ENCODE data around the gene ELFN2. TPM values are rescaled to one million over a fixed set of nuclear protein-coding genes. Genes with fewer than 3 reads are reported as not detected.

The ELFN2 gene
- total and polyA plus RNA-seq, 8 donors: 0.03 to 0.89 (median 0.18) TPM; not detected in 5

- no peak overlapping the region for H3K4me3 ChIP-seq
- no peak for TF ChIP-seq POLR2AphosphoS5 (IDR thresholded peaks at IDR 0.05)
- TF ChIP-seq EP300 (IDR thresholded peaks at IDR 0.05): no peak
- TF ChIP-seq POLR2A (IDR thresholded peaks at IDR 0.05): no peak
- TF ChIP-seq, protein P1, sequence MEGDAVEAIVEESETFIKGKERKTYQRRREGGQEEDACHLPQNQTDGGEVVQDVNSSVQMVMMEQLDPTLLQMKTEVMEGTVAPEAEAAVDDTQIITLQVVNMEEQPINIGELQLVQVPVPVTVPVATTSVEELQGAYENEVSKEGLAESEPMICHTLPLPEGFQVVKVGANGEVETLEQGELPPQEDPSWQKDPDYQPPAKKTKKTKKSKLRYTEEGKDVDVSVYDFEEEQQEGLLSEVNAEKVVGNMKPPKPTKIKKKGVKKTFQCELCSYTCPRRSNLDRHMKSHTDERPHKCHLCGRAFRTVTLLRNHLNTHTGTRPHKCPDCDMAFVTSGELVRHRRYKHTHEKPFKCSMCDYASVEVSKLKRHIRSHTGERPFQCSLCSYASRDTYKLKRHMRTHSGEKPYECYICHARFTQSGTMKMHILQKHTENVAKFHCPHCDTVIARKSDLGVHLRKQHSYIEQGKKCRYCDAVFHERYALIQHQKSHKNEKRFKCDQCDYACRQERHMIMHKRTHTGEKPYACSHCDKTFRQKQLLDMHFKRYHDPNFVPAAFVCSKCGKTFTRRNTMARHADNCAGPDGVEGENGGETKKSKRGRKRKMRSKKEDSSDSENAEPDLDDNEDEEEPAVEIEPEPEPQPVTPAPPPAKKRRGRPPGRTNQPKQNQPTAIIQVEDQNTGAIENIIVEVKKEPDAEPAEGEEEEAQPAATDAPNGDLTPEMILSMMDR (IDR thresholded peaks at IDR 0.05): no peak
- H3K36me3 ChIP-seq: no peaks in the 10 kb centered on the region
- 62 to 77% (median 69%) methylated on average over 3 of the region's 3 CpGs for WGBS, 5 donors
- no peaks in the 10 kb centered on the region for H3K4me1 ChIP-seq
- DNase-seq: no peak
- intact Hi-C loops (cut with DNase I; ENCODE audit: low total_unique reads): no loop called here
- H3K27ac ChIP-seq: no peak overlapping the region
- no peaks in the 10 kb centered on the region for H3K9me3 ChIP-seq
- H3K27me3 ChIP-seq: peaks cover 4 to 99% (median 33%) of the 10 kb centered on the region in 3 donors
Observed at GRCh38 chr22:37377138-37377537, 50.1 kb downstream of the ELFN2 start.

GRCh38 chr22:37376643-37377042 is 50.6 kb downstream of the ELFN2 start:
- no peaks in the 10 kb centered on the region for H3K4me1 ChIP-seq
- intact Hi-C loops (cut with DNase I; ENCODE audit: low total_unique reads): no loop called here
- TF ChIP-seq POLR2A (IDR thresholded peaks at IDR 0.05) (no peak), EP300 (IDR thresholded peaks at IDR 0.05) (no peak), POLR2AphosphoS5 (IDR thresholded peaks at IDR 0.05) (no peak)
- TF ChIP-seq, protein P1 (IDR thresholded peaks at IDR 0.05): no peak
- no peaks in the 10 kb centered on the region for H3K36me3 ChIP-seq
- DNase-seq: no peak
- H3K9me3 ChIP-seq: no peaks in the 10 kb centered on the region
- WGBS, 5 donors: 48 to 67% (median 58%) methylated on average over 3 of the region's 3 CpGs
- no peak overlapping the region for H3K4me3 ChIP-seq
- no peak overlapping the region for H3K27ac ChIP-seq
- peaks cover 4 to 99% (median 38%) of the 10 kb centered on the region in 3 donors for H3K27me3 ChIP-seq

DNA sequence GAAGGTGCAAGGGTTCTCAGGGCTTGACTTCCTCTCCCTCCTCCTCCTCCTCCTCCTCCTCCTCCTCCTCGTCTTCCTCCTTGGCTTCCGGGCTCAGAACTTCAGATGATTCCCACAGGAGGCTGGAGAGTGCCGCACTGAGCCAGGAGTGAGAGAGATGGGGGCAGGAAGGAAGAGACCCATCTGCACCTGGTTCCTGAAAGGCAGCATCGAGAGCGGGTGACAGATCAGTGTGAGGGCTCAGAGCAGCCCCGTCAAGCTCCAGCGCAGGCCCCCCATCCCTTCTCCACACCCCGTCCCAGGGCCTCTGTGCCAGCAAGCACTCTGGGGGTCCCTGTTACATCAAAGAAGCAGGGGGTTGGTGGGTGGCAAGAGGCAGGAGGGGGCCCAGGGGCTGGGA is 51.5 kb downstream of the ELFN2 start:
- WGBS, 5 donors: 47 to 72% (median 57%) methylated on average over 7 to 8 of the region's 8 CpGs
- H3K4me1 ChIP-seq: no peaks in the 10 kb centered on the region
- no peak for TF ChIP-seq POLR2A (IDR thresholded peaks at IDR 0.05)
- TF ChIP-seq POLR2AphosphoS5 (IDR thresholded peaks at IDR 0.05): no peak
- TF ChIP-seq, protein P1 (IDR thresholded peaks at IDR 0.05): no peak
- TF ChIP-seq EP300 (IDR thresholded peaks at IDR 0.05): no peak
- no peak overlapping the region for H3K27ac ChIP-seq
- no peaks in the 10 kb centered on the region for H3K9me3 ChIP-seq
- intact Hi-C loops (cut with DNase I; ENCODE audit: low total_unique reads): no loop called here
- H3K4me3 ChIP-seq: no peak overlapping the region
- no peak for DNase-seq
- H3K27me3 ChIP-seq: peaks cover 4 to 99% (median 41%) of the 10 kb centered on the region in 3 donors
- H3K36me3 ChIP-seq: no peaks in the 10 kb centered on the region

DNA sequence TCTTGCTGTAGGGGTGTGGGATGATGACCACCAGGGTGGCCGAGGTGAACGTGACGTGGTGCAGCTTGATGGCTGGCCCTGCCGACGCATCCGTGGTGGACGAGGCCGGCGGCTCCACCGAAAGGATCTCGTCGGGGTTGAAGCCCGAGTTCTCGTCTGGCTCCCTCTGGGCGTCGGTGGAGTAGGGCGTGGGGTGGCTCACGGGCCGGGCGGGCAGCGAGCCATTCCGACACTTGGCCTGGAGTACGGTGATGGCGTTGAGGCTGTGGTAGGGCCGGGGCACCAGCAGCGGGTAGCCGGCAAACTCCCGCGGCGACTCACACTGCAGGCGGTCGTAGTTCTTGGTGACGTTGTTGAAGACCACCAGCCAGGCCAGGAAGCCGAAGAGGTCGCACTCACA is 52.7 kb downstream of the ELFN2 start:
- Histone ChIP-seq H3K4me3 (no peak overlapping the region), H3K27me3 (peaks cover 4 to 87% (median 32%) of the 10 kb centered on the region in 3 donors), H3K27ac (no peak overlapping the region), H3K4me1 (no peaks in the 10 kb centered on the region), H3K36me3 (no peaks in the 10 kb centered on the region), H3K9me3 (no peaks in the 10 kb centered on the region)
- 88 to 95% (median 93%) methylated on average over 18 to 35 of the region's 35 CpGs for WGBS, 5 donors
- TF ChIP-seq POLR2A (IDR thresholded peaks at IDR 0.05) (no peak), POLR2AphosphoS5 (IDR thresholded peaks at IDR 0.05) (no peak), EP300 (IDR thresholded peaks at IDR 0.05) (no peak)
- TF ChIP-seq, protein P1 (IDR thresholded peaks at IDR 0.05): no peak
- intact Hi-C loops (cut with DNase I; ENCODE audit: low total_unique reads): no loop called here
- DNase-seq: no peak

Measured in stomach (tissue), 9 donors.